HepG2 (cell line): ENCODE measurements around the gene CBY1. TPM values are rescaled to one million over a fixed set of nuclear protein-coding genes. Genes with fewer than 3 reads are reported as not detected.

ENCODE experiments used
- ATF7-NPFF ChIP-seq: sonication (generic); formaldehyde crosslinking; IDR thresholded peaks from 2 replicates; pipeline ENCODE4 v1.8.1; 2023; ENCODE audit warnings: mild to moderate bottlenecking, low read depth, missing genetic modification reagents, moderate library complexity
- CREB3 ChIP-seq: sonication (generic); formaldehyde crosslinking; IDR thresholded peaks from 2 replicates; pipeline ENCODE4 v1.5.0; 2020; ENCODE audit warnings: missing genetic modification reagents
- ESRRA ChIP-seq: sonication (generic); formaldehyde crosslinking; IDR thresholded peaks from 2 replicates; pipeline ENCODE4 v1.5.1; 2020; ENCODE audit warnings: mild to moderate bottlenecking, low read depth, missing genetic modification reagents
- HMGXB3 ChIP-seq: sonication (generic); formaldehyde crosslinking; IDR thresholded peaks from 2 replicates; pipeline ENCODE4 v1.4.0; 2020; ENCODE audit warnings: missing genetic modification reagents, borderline replicate concordance
- HNRNPK ChIP-seq: fragments of 200-400 bp; formaldehyde crosslinking; IDR thresholded peaks from 2 replicates; pipeline ENCODE4 v1.6.1; 2018; ENCODE audit warnings: low read length, low read depth, moderate library complexity, mild to moderate bottlenecking; ENCODE audit not compliant: poor library complexity, severe bottlenecking
- ISL2 ChIP-seq: sonication (generic); formaldehyde crosslinking; IDR thresholded peaks from 2 replicates; pipeline ENCODE4 v1.5.0; 2020; ENCODE audit warnings: missing genetic modification reagents
- KAT2B ChIP-seq: fragments of 150-350 bp; IDR thresholded peaks from 2 replicates; pipeline ENCODE4 v1.6.1; 2014; ENCODE audit warnings: low read depth, low read length, borderline replicate concordance
- KLF9 ChIP-seq: IDR thresholded peaks from 2 replicates; pipeline ENCODE4 v1.6.1; 2016; ENCODE audit warnings: low read depth
- MATR3 ChIP-seq: sonication (generic); formaldehyde crosslinking; IDR thresholded peaks from 2 replicates; pipeline ENCODE4 v1.4.0; 2020; ENCODE audit warnings: missing genetic modification reagents
- NFE2L1 ChIP-seq: sonication (generic); formaldehyde crosslinking; IDR thresholded peaks from 2 replicates; pipeline ENCODE4 v1.4.0; 2020; ENCODE audit warnings: missing genetic modification reagents, mild to moderate bottlenecking, borderline replicate concordance
- RBFOX2 ChIP-seq: fragments of 200-400 bp; formaldehyde crosslinking; IDR thresholded peaks from 2 replicates; pipeline ENCODE4 v1.6.1; 2017; ENCODE audit warnings: low read depth, mild to moderate bottlenecking, low read length
- TCF7L2 ChIP-seq: IDR thresholded peaks from 2 replicates; pipeline ENCODE4 v1.6.1; 2011; ENCODE audit warnings: mild to moderate bottlenecking, low read depth, low read length, moderate library complexity
- U2AF1 ChIP-seq: fragments of 200-400 bp; formaldehyde crosslinking; optimal IDR thresholded peaks from 2 replicates; pipeline ENCODE3; 2017; ENCODE audit warnings: mild to moderate bottlenecking, low read depth, low read length
- YEATS4 ChIP-seq: sonication (generic); formaldehyde crosslinking; IDR thresholded peaks from 2 replicates; pipeline ENCODE4 v1.4.0; 2020; ENCODE audit warnings: missing genetic modification reagents, borderline replicate concordance
- ZFX ChIP-seq: sonication (generic); formaldehyde crosslinking; IDR thresholded peaks from 2 replicates; pipeline ENCODE4 v1.4.0; 2020; ENCODE audit warnings: mild to moderate bottlenecking, low read depth, missing genetic modification reagents, moderate library complexity
- ZNF333 ChIP-seq: sonication (generic); formaldehyde crosslinking; IDR thresholded peaks from 2 replicates; pipeline ENCODE4 v1.4.0; 2020; ENCODE audit warnings: mild to moderate bottlenecking, missing genetic modification reagents, borderline replicate concordance
- ZNF383 ChIP-seq: sonication (generic); formaldehyde crosslinking; IDR thresholded peaks from 2 replicates; pipeline ENCODE4 v1.4.0; 2020; ENCODE audit warnings: missing genetic modification reagents, mild to moderate bottlenecking, borderline replicate concordance
- ZNF557 ChIP-seq: sonication (generic); formaldehyde crosslinking; IDR thresholded peaks from 2 replicates; pipeline ENCODE4 v1.4.0; 2020; ENCODE audit warnings: missing genetic modification reagents
- ZNF607 ChIP-seq: sonication (generic); formaldehyde crosslinking; IDR thresholded peaks from 2 replicates; pipeline ENCODE4 v1.5.1; 2020; ENCODE audit warnings: missing genetic modification reagents, mild to moderate bottlenecking, borderline replicate concordance
- ZNF710 ChIP-seq: sonication (generic); formaldehyde crosslinking; IDR thresholded peaks from 2 replicates; pipeline ENCODE4 v1.5.0; 2020; ENCODE audit warnings: mild to moderate bottlenecking, missing genetic modification reagents, borderline replicate concordance
- ZNF850 ChIP-seq: sonication (generic); formaldehyde crosslinking; conservative IDR thresholded peaks from 2 replicates; pipeline ENCODE4 v1.9.0; 2021; ENCODE audit warnings: mild to moderate bottlenecking, missing genetic modification reagents
- polyA plus RNA-seq, 8 experiments: library from polyadenylated mRNA; depleted of rRNA in 3 of 8; stranded (reverse) in 7 of 8; unstranded in 1 of 8; fragments of >200 nt; fragmentation: Illumina TruSeq in 4 of 8; extraction: Trizol in 4 of 8; gene quantifications; 2 replicates each; pipeline versions ENCODE4 v1.2.1 to v1.2.3, GENCODE V29; 2011 to 2016; ENCODE audit warnings: low read depth in 4 of 8, missing spikeins in 1 of 8, mixed read lengths in 1 of 8; ENCODE audit not compliant: insufficient read depth in 1 of 8
- total RNA-seq, 5 experiments: library from RNA; depleted of rRNA; stranded (reverse); fragments of >200 nt; fragmentation: Illumina TruSeq; extraction: Trizol; gene quantifications; 2 replicates each; pipeline ENCODE4 v1.2.3, GENCODE V29; 2016; ENCODE audit warnings: low read depth in 1 of 5

Gene CBY1
- total and polyA plus RNA-seq, 2 of the 13 experiments (the other 11 are each of a cell fraction or from before 2014, with no cell fraction given), result 19.7 to 20.3 TPM

- TF ChIP-seq ZNF333 (CRISPR knock-in tag) (no peak), NFE2L1 (no peak), KAT2B (no peak), RBFOX2 (peak; percentile 85), ZNF710 (CRISPR knock-in tag) (no peak), ZFX (CRISPR knock-in tag) (peak; percentile 84), ZNF850 (CRISPR knock-in tag) (no peak), MATR3 (CRISPR knock-in tag) (no peak), ZNF607 (peak; percentile 35; the same call in 1 of the 2 replicates), ESRRA (CRISPR knock-in tag) (no peak), TCF7L2 (no peak), KLF9 (CRISPR knock-in tag) (no peak), U2AF1 (no peak), ZNF557 (CRISPR knock-in tag) (no peak), HNRNPK (no peak), HMGXB3 (CRISPR knock-in tag) (peak; percentile 55; the same call in 1 of the 2 replicates), ISL2 (CRISPR knock-in tag) (no peak), YEATS4 (CRISPR knock-in tag) (no peak), ATF7-NPFF (CRISPR knock-in tag) (0 out of 2 replicates have a peak, but pooled peaks have one; percentile 19), CREB3 (CRISPR knock-in tag) (0 out of 2 replicates have a peak, but pooled peaks have one; percentile 3), ZNF383 (CRISPR knock-in tag) (no peak)
Observed at GRCh38 chr22:38705235-38706100, 49.0 kb downstream of the CBY1 start, which contains the start of gene GTPBP1 (continued).
